Thyroid gland (tissue), 4 donors: ENCODE data around the gene ZNF672. TPM values are rescaled to one million over a fixed set of nuclear protein-coding genes. Genes with fewer than 3 reads are reported as not detected.

Source experiments
- DNase-seq, 2 donors: peaks; one replicate each; pipeline ENCODE4 v3.0.0-alpha.2; 2019
- H3K27ac ChIP-seq, 3 donors: fragments of 200-600 bp; sonication (generic); 1 replicate in 2 of 3; 2 replicates in 1 of 3; pipeline ENCODE4 v1.5.1; 2016 to 2019; ENCODE audit warnings: mild to moderate bottlenecking in 1 of 3, moderate library complexity in 1 of 3
- H3K27me3 ChIP-seq: fragments of 200-600 bp; sonication (generic); one replicate; pipeline ENCODE4 v1.5.1; 2019
- H3K36me3 ChIP-seq, 2 donors: fragments of 200-600 bp; sonication (generic); one replicate each; pipeline ENCODE4 v1.5.1; 2016 to 2019
- H3K4me1 ChIP-seq, 2 donors: fragments of 200-600 bp; sonication (generic); one replicate each; pipeline ENCODE4 v1.5.1; 2017 to 2019
- H3K4me3 ChIP-seq, 3 donors: fragments of 200-600 bp; sonication (generic); replicated peaks in 1 of 3; 1 replicate in 2 of 3; 2 replicates in 1 of 3; pipeline ENCODE4 v1.5.1; 2016; ENCODE audit warnings: mild to moderate bottlenecking in 1 of 3
- H3K9me3 ChIP-seq: fragments of 200-600 bp; sonication (generic); one replicate; pipeline ENCODE4 v1.5.1; 2017
- POLR2A ChIP-seq, 2 donors: fragments of 450-650 bp; IDR thresholded peaks; one replicate each; pipeline ENCODE4 v1.6.1; 2017; ENCODE audit warnings: antibody characterized with exemption in 2 of 2, mild to moderate bottlenecking in 2 of 2, moderate library complexity in 1 of 2
- WGBS, 2 donors: methylation state at CpG; one replicate each; pipeline ENCODE4 v1.1.5; 2017; 5-methylcytosine and 5-hydroxymethylcytosine counted together
- intact Hi-C: fragments of 100-400 bp; cut with DNase I; formaldehyde crosslinking; loops from one replicate; pipeline ENCODE4 v1.15.1; 2023
- total RNA-seq, 4 donors: library from RNA; depleted of rRNA; stranded (reverse); fragments of >200 nt; gene quantifications; one replicate each; pipeline ENCODE4 v1.2.3, GENCODE V29; 2016
- TF ChIP-seq, protein P1 (sequence below), 6 experiments: fragments of 200-600 bp in 3 of 6; fragments of 450-650 bp in 3 of 6; sonication (generic) in 3 of 6; IDR thresholded peaks; one replicate each; pipeline ENCODE4 v1.5.1; 2016 to 2019; ENCODE audit warnings: antibody characterized with exemption in 6 of 6, mild to moderate bottlenecking in 2 of 6, inconsistent platforms in 1 of 6, moderate library complexity in 1 of 6

Gene ZNF672
- total RNA-seq, 4 donors from 2014 or later: 43.5 to 82.2 (median 53.7) TPM

- intact Hi-C loops: no loop called here
- Histone ChIP-seq H3K27me3 (no peaks in the 10 kb centered on the region), H3K27ac (no peak overlapping the region), H3K36me3 (peaks cover 26 to 35% of the 10 kb centered on the region in 2 donors), H3K9me3 (no peaks in the 10 kb centered on the region), H3K4me1 (peaks cover 17 to 33% of the 10 kb centered on the region in 2 donors), H3K4me3 (no peak overlapping the region)
- WGBS, 2 donors: 70 to 81% methylated on average over 5 of the region's 5 CpGs
- TF ChIP-seq POLR2A (IDR thresholded peaks at IDR 0.05): no peak
- peak in 1 of 2 donors; percentile 33 for DNase-seq
Observed at GRCh38 chr1:248818505-248819374, 19.3 kb upstream of the ZNF672 start.

DNA sequence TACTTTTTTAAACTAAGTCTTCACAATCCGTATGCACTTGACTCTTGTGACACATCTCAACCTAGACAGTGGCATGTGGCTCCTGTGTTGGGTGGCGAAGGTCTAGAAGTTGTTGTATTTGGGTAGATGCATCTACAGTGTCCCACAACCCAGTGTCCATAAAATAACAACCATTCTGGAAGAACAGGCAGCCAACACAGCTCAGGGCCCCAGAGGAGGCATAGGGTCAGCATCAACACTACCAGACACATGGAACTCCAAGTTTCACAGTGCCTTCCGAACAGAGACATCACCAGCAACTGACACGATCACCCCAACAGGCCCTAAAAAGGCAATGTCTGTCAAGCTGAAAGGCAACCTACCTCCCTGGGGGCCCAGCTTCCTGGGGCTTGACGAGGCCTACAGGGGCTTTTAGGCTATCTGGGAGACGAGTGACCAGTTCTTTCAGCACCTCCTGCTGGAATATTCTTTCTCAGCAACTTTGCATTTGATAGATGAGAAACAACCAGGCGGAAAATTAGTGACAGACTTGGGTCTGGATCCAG is 17.9 kb upstream of the ZNF672 start:
- H3K4me1 ChIP-seq: peaks cover 31 to 47% of the 10 kb centered on the region in 2 donors
- WGBS, 2 donors: 88 to 89% methylated on average over 7 of the region's 7 CpGs
- no peaks in the 10 kb centered on the region for H3K27me3 ChIP-seq
- TF ChIP-seq POLR2A (IDR thresholded peaks at IDR 0.05): no peak
- no peak overlapping the region for H3K4me3 ChIP-seq
- peaks cover 15 to 22% of the 10 kb centered on the region in 2 donors for H3K36me3 ChIP-seq
- no peak overlapping the region for H3K27ac ChIP-seq
- intact Hi-C loops: no loop called here
- DNase-seq: no peak
- H3K9me3 ChIP-seq: no peaks in the 10 kb centered on the region

DNA sequence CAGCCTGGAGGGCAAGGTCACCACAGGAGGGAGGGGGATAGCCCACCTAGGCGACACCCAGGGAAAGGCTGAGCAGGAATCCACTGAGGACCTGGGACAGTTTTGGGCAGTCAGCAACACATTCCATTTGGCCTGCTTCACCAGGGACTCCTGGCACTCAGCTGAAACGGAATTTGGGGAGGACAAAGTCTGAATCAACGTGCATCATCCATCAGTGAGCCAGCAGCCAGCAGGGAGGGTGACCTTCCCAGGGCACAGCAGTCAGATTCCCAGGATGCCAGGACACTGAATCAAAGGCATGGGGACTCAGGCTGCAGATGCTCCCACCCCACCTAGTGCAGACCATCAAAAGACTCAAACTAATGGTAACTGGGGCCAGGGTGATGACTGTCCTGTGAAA is 16.9 kb upstream of the ZNF672 start:
- WGBS, 2 donors: 65 to 79% methylated on average over 3 of the region's 3 CpGs
- no peaks in the 10 kb centered on the region for H3K27me3 ChIP-seq
- H3K4me3 ChIP-seq: no peak overlapping the region
- no peak for DNase-seq
- no peak for TF ChIP-seq POLR2A (IDR thresholded peaks at IDR 0.05)
- TF ChIP-seq, protein P1, sequence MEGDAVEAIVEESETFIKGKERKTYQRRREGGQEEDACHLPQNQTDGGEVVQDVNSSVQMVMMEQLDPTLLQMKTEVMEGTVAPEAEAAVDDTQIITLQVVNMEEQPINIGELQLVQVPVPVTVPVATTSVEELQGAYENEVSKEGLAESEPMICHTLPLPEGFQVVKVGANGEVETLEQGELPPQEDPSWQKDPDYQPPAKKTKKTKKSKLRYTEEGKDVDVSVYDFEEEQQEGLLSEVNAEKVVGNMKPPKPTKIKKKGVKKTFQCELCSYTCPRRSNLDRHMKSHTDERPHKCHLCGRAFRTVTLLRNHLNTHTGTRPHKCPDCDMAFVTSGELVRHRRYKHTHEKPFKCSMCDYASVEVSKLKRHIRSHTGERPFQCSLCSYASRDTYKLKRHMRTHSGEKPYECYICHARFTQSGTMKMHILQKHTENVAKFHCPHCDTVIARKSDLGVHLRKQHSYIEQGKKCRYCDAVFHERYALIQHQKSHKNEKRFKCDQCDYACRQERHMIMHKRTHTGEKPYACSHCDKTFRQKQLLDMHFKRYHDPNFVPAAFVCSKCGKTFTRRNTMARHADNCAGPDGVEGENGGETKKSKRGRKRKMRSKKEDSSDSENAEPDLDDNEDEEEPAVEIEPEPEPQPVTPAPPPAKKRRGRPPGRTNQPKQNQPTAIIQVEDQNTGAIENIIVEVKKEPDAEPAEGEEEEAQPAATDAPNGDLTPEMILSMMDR (IDR thresholded peaks at IDR 0.05): no peak
- H3K27ac ChIP-seq: no peak overlapping the region
- peaks cover 5 to 12% of the 10 kb centered on the region in 2 donors for H3K36me3 ChIP-seq
- intact Hi-C loops: no loop called here
- no peaks in the 10 kb centered on the region for H3K9me3 ChIP-seq
- H3K4me1 ChIP-seq: peaks cover 32 to 48% of the 10 kb centered on the region in 2 donors

DNA sequence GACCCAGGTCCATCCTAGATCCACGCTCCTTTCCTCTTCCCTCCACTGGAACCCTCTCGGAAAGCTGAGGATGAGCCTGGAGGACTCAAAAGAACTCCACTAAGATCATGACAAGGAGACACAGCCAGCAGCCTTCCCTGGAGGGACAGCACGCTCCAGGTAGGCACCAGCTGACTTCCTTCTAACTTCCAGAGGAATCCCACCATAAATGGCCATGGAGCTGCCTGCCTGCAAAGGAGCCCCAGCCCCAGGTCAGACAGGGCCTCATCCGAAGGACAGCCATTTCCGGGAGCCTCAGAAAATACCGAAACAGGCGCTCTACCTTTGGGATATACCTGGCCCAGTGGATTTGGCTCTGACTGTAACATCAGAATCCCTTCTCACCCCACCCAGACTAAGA is 16.4 kb upstream of the ZNF672 start:
- no peaks in the 10 kb centered on the region for H3K27me3 ChIP-seq
- H3K27ac ChIP-seq: no peak overlapping the region
- peaks cover 0 to 7% of the 10 kb centered on the region in 2 donors for H3K36me3 ChIP-seq
- no peaks in the 10 kb centered on the region for H3K9me3 ChIP-seq
- 94 to 96% methylated on average over 3 to 7 of the region's 7 CpGs for WGBS, 2 donors
- no peak overlapping the region for H3K4me3 ChIP-seq
- intact Hi-C loops: no loop called here
- DNase-seq: no peak
- TF ChIP-seq POLR2A (IDR thresholded peaks at IDR 0.05): no peak
- TF ChIP-seq, protein P1 (IDR thresholded peaks at IDR 0.05): no peak
- peaks cover 32 to 48% of the 10 kb centered on the region in 2 donors for H3K4me1 ChIP-seq

DNA sequence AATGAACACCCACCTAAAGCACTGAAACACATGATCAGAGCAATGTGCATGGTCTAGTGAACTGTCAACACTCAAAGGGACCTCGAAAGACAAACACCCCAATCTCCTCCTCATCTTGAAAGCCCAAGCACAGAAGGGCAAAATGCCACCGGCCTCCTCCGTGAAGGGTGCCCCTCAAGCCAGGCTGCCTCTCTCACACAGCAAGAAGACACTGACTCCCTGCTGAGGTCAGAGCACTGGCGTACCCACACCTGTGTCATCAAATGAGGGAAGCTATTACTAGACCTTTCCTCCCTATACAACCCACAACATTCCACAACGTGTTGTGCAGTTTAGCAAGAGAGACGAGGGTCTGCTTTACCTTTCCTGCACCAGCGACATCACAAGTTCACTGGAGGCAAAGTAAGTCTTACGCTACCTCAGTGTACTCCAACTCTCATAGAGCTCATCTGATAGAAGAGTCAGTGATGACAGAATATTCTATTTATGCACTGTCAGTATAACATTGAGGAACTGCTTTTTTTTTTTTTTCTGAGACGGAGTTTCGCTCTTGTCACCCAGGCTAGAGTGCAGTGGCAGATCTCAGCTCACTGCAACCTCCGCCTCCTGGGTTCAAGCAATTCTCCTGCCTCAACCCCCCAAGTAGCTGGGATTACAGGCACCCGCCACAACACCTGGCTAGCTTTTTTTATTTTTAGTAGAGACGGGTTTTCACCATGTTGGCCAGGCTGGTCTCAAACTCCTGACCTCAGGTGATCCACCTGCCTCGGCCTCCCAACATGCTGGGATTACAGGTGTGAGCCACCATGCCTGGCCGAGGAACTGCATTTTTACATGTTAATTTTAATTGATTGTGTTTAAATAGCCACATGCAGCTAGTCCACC is 15.6 kb upstream of the ZNF672 start:
- intact Hi-C loops: no loop called here
- no peaks in the 10 kb centered on the region for H3K9me3 ChIP-seq
- H3K27ac ChIP-seq: no peak overlapping the region
- peaks cover 37 to 56% of the 10 kb centered on the region in 2 donors for H3K4me1 ChIP-seq
- no peak overlapping the region for H3K4me3 ChIP-seq
- peaks cover 0 to 5% of the 10 kb centered on the region in 2 donors for H3K36me3 ChIP-seq
- no peak for DNase-seq
- H3K27me3 ChIP-seq: no peaks in the 10 kb centered on the region
- 84 to 85% methylated on average over 15 of the region's 15 CpGs for WGBS, 2 donors
- TF ChIP-seq, protein P1 (IDR thresholded peaks at IDR 0.05): no peak
- TF ChIP-seq POLR2A (IDR thresholded peaks at IDR 0.05): no peak
